ENCODE data around the gene NTRK2. TPM values are rescaled to one million over a fixed set of nuclear protein-coding genes. Genes with fewer than 3 reads are reported as not detected.

NTRK2 gene
- total and polyA plus RNA-seq, 10 of the 15 experiments (the other 5 are each of a cell fraction or from before 2014, with no cell fraction given) = 0.42 to 4.6 (median 0.65) TPM

GRCh38 chr9:84925225-84925872, 255.8 kb downstream of the NTRK2 start:
- no TSS peak for BruUV-seq (replicated peaks)
- no peak for FAIRE-seq

More at GRCh38 chr9:84925225-84925872, 255.8 kb downstream of the NTRK2 start:
- Histone ChIP-seq H3K9me3 (replicated peaks; ENCODE audit: control insufficient read depth, insufficient read depth, low read length) (no peaks in the 10 kb centered on the region), H3K36me3 (ENCODE audit: control insufficient read depth in 2 of 2, insufficient read depth in 2 of 2, low read length in 1 of 2) (no peaks in the 10 kb centered on the region), H3K4me2 (ENCODE audit: control insufficient read depth, insufficient read depth) (no peak overlapping the region), H4K20me1 (ENCODE audit: control insufficient read depth, insufficient read depth) (no peaks in the 10 kb centered on the region), H3K4me3 (no peak overlapping the region), H3K27ac (ENCODE audit: control insufficient read depth, insufficient read depth) (no peak overlapping the region), H2AFZ (ENCODE audit: control insufficient read depth, low read depth, low read length) (no peak overlapping the region), H3K27me3 (replicated peaks in 1 of 2; ENCODE audit: control insufficient read depth in 2 of 2, insufficient read depth in 2 of 2, low read length in 1 of 2) (no peaks in the 10 kb centered on the region), H3K79me2 (ENCODE audit: control insufficient read depth, insufficient read depth, low read length) (no peaks in the 10 kb centered on the region), H3K4me1 (ENCODE audit: control insufficient read depth, insufficient read depth, low read length) (no peaks in the 10 kb centered on the region), H3K9ac (ENCODE audit: control insufficient read depth, insufficient read depth, low read length) (no peak overlapping the region)
- in situ Hi-C loops (cut with MboI) (no loop called here), intact Hi-C loops (cut with micrococcal nuclease; ENCODE audit: unreplicated experiment) (no loop called here)
- DNase-seq (ENCODE audit: low read depth, low spot score) = no peak
- RAD21 ChIA-PET (ENCODE audit: unreplicated experiment) = no interaction called here
- POLR2A ChIA-PET = no interaction called here
- SMC1A ChIA-PET (ENCODE audit: uncharacterized antibody, unreplicated experiment) = no interaction called here
- TF ChIP-seq BCL3 (IDR thresholded peaks at IDR 0.05; ENCODE audit: borderline replicate concordance, insufficient read depth, low read depth, low read length, poor library complexity, severe bottlenecking) = no peak
- no peak for TF ChIP-seq PRDM15 (CRISPR knock-in tag; IDR thresholded peaks at IDR 0.05)
- TF ChIP-seq YBX1 (IDR thresholded peaks at IDR 0.05) = no peak
- TF ChIP-seq RUNX3 (IDR thresholded peaks at IDR 0.05; ENCODE audit: low read length) = no peak
- no peak for TF ChIP-seq IKZF1 (conservative IDR thresholded peaks at IDR 0.05)
- no peak for TF ChIP-seq BCLAF1 (IDR thresholded peaks at IDR 0.05)
- ATAC-seq = no peak
- WGBS (ENCODE audit: insufficient coverage, insufficient replicate concordance, low lambda C conversion rate, missing lambda C conversion rate) = 17% methylated on average over 7 of the region's 7 CpGs
- CTCF ChIA-PET = interaction anchor here (0.8 kb wide), 1 partner anchor 256 kb away, joined by 3 read pairs; no protein-coding TSS in a partner anchor
